HG03575 (cell line): ENCODE data around the gene S100P.

Experiments
- ATAC-seq: cut with Tn5 transposase; IDR thresholded peaks from one replicate; pipeline ENCODE4 v1.9.1; 2021; ENCODE audit not compliant: unreplicated experiment, insufficient number of reproducible peaks, low FRiP score; ENCODE audit errors: extremely low read depth

S100P gene

DNA sequence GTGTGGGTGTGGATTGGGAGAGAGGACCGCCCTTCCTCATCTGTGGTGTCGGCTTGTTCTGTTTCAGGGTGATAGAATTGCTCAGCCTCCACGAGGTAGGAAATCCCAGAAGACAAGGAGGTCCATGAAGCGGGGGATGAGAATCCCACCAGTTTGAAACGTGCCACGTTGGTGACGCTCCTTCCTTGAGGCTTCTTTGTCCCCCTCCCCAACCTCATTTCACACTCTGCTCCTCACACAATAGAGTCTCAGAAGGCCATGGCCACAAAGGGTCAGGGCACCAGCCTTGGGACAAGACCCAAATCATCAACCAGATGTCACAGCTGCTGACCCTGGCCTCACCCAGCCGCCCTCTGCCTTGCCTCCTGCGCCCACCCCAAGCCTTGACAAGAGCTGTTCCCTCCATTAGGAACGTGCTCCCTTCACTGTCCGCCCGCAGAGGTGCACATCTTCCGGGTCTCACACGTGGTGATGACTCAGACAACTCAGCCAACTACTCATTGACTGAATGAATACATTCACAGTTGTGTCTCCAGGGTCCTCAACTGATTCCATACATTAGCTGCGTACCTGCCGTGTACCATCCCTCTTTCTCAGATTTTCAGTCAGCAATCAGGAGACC is 40.6 kb downstream of the S100P start:
- ATAC-seq, result no peak

DNA sequence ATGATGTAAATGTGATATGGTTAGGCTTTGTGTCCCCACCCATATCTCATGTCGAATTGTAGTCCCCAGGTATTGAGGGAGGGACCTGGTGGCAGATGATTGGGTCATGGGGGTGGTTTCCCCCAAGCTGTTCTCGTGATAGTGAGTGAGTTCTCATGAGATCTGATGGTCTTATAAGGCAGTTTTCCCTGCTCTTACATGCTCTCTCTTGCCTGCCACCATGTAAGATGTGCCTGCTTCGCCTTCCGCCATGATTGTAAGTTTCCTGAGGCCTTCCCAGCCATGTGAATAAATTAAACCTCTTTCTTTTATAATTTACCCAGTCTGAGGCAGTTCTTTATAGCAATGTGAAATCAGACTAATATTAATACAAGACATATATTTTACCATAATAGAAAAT is 46.2 kb downstream of the S100P start:
- ATAC-seq, result no peak

- no peak for ATAC-seq
Observed at GRCh38 chr4:6740347-6740746, 46.7 kb downstream of the S100P start.

DNA sequence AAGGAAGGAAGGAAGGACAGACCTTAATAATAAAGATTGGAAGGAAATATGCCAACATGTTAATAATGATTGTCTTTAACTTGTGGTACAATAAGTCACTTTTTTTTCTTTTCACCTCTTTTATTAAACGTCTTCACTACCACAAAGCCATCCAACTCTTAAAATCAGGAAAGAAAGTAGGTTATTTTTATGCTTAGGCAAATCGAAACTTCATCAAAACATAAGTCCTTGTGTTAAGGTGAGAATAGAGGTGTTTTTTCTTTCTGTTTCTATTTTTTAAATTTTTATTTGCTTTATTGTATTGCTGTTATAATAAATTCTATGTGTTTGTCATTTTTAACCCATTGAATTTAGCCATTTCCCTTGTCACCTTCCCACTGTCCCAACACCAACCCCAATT is 48.8 kb downstream of the S100P start:
- ATAC-seq, result no peak

DNA sequence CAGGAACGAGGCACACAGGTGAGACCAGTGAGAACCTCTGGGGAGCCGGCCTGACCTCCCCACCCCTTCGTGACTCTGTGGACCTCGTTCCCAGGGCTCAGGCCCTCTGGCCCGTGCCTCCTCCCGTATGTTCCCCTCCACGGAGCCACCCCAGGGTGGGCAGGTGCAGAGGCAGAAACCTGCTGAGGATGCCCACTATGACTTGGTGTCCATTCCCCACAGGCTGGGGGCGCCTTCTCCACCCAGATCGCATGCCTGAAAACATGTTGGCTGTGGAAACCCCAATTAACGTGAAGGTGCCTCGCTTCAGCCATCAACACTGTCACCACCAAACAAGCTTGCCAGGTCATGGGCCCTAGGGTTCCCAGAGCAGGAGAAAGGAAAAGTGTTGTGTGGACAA is 49.3 kb downstream of the S100P start:
- no peak for ATAC-seq
